IPS-15b (cell line): ENCODE measurements around the gene NUDT8.

Source experiments
- H3K27me3 ChIP-seq: one replicate; pipeline ENCODE4 v1.6.1; 2013; ENCODE audit warnings: low read length; ENCODE audit not compliant: control insufficient read depth, insufficient read depth
- H3K36me3 ChIP-seq: one replicate; pipeline ENCODE4 v1.6.1; 2013; ENCODE audit warnings: low read length; ENCODE audit not compliant: control insufficient read depth, insufficient read depth
- H3K4me1 ChIP-seq: one replicate; pipeline ENCODE4 v1.6.1; 2013; ENCODE audit warnings: mild to moderate bottlenecking, low read length; ENCODE audit not compliant: control insufficient read depth, insufficient read depth
- H3K4me3 ChIP-seq: one replicate; pipeline ENCODE4 v1.5.1; 2013; ENCODE audit warnings: low read depth, low read length
- H3K9ac ChIP-seq: one replicate; pipeline ENCODE4 v1.6.1; 2013; ENCODE audit warnings: low read depth, mild to moderate bottlenecking, low read length
- H3K9me3 ChIP-seq: one replicate; pipeline ENCODE4 v1.6.1; 2013; ENCODE audit warnings: mild to moderate bottlenecking, low read length; ENCODE audit not compliant: control insufficient read depth, insufficient read depth

Gene NUDT8

DNA sequence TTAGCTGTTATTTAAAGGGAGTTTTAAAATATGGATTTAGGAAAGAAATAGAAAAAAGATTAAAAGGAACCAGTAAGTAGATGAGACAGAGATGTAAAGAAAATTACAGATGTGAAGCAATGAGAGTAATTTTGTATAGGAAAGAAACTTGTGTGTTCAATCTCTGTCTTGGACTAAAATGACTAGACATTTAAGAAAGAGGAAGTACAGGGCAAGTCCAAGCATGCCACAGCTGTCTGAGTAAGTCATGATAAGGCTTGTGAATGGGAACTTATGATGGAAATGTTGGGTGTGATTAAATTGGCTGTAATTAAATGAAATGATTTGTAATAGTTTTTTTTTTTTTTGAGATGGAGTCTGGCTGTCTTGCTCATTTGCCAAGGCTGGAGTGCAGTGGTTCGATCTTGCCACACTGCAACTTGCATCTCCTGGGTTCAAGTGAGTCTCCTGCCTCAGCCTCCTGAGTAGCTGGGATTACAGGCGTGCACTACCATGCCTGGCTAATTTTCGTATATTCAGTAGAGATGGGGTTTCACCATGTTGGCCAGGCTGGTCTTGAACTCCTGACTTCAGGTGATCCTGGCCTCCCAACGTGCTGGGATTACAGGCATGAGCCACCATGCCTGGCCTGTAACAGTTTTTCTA is 26.7 kb upstream of the NUDT8 start:
- peaks cover 12% of the 10 kb centered on the region for H3K9me3 ChIP-seq
- no peaks in the 10 kb centered on the region for H3K4me1 ChIP-seq
- no peak overlapping the region for H3K4me3 ChIP-seq
- H3K36me3 ChIP-seq: no peaks in the 10 kb centered on the region
- H3K9ac ChIP-seq: no peak overlapping the region
- no peaks in the 10 kb centered on the region for H3K27me3 ChIP-seq

DNA sequence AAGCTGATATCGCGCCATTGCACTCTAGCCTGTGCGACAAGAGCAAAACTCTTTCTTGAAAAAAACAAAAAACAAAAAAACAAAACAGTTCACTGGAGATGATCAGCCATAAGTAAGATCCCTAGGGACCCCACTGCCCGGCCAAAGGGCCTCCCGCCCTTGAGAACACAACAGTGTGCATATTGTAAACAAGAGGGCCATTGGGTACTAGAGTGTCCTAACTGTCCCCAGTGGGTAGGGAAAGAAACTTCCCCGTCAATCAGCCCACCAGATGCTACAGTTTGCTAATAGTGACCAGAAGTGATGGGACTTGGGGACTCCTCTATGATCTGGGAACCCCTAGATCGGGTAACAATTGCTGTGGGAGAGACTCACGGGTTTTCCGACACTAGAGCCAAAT is 24.5 kb upstream of the NUDT8 start:
- Histone ChIP-seq H3K4me1 (no peaks in the 10 kb centered on the region), H3K4me3 (no peak overlapping the region)

DNA sequence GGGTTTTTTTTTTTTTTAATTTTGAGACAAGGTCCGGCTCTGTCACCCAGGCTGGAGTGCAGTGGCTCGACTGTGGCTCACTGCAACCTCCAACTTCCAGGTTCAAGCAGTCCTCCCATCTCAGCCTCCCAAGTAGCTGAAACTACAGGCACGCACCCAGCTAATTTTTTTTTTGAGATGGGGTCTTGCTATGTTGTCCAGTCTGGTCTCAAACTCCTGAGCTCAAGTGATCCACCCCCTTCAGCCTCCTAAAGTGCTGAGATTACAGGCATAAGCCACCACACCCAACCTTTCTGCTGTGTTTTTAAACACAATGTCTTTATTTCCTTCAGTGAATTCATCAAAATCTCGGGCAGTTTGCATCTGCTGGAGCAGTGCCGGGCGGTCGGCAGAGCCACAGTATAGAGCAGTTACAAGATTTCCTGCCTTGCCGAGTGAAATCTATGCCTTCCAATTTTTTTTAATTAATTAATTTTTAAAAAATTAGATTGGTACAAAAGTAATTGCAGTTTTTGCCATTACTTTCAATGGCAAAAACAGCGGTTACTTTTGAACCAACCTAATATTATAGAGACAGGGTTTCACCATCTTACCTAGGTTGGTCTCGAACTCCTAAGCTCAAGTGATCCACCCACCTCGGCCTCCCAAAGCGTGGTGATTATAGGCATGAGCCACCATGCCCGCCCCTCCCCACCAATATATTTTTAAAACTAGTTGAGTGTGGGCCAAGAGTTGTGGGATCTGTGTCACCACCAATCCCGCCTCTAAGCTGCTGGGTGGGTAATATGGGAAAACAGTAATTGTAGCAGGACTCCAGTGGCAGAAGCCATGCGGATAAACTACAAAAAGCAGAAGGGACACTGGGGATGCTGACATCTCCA is 23.5 kb upstream of the NUDT8 start:
- Histone ChIP-seq H3K27me3 (no peaks in the 10 kb centered on the region), H3K9ac (no peak overlapping the region), H3K36me3 (no peaks in the 10 kb centered on the region), H3K9me3 (peaks cover 12% of the 10 kb centered on the region), H3K4me3 (no peak overlapping the region), H3K4me1 (no peaks in the 10 kb centered on the region)

More for the DNA sequence above, 24.5 kb upstream of the NUDT8 start:
- Histone ChIP-seq H3K9me3 (peaks cover 12% of the 10 kb centered on the region), H3K36me3 (no peaks in the 10 kb centered on the region), H3K27me3 (no peaks in the 10 kb centered on the region), H3K9ac (no peak overlapping the region)

DNA sequence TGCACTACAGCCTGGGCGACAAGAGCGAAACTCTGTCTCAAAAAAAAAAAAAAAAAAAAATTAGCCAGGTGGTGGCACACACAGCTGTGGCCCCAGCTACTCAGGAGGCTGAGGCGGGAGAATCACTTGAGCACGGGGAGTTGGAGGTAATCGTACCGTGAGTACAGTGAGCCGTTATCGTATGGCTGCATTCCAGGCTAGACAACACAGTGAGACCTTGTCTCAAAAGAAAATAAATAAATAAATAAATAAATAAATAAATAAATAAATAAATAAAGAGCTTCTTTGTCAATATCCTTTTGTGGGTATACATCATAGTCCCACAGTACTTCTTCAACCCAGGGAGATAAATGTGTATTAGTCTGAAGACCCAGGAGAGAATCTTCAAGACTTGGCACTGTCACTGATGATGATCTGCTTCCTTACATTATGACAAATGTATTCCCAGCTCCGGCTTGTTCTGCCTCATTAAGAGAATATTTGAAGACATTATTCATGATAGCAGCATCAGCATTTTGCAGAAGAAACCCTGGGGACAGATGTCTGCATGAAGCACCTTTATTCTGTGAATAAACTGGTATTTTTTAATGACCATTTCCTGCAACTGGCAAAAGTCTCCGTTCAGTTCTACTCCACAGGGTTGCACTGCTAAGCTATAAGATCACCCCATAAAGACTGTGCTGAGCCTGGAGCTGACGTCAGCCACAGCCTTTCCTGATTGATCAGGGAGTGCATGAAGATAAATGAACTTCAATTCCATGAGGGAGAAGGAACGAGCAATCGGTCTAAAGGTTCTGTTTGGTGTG is 22.4 kb upstream of the NUDT8 start:
- peaks cover 6% of the 10 kb centered on the region for H3K9me3 ChIP-seq
- no peaks in the 10 kb centered on the region for H3K4me1 ChIP-seq
- no peaks in the 10 kb centered on the region for H3K27me3 ChIP-seq
- no peaks in the 10 kb centered on the region for H3K36me3 ChIP-seq
- H3K4me3 ChIP-seq: no peak overlapping the region
- H3K9ac ChIP-seq: no peak overlapping the region

DNA sequence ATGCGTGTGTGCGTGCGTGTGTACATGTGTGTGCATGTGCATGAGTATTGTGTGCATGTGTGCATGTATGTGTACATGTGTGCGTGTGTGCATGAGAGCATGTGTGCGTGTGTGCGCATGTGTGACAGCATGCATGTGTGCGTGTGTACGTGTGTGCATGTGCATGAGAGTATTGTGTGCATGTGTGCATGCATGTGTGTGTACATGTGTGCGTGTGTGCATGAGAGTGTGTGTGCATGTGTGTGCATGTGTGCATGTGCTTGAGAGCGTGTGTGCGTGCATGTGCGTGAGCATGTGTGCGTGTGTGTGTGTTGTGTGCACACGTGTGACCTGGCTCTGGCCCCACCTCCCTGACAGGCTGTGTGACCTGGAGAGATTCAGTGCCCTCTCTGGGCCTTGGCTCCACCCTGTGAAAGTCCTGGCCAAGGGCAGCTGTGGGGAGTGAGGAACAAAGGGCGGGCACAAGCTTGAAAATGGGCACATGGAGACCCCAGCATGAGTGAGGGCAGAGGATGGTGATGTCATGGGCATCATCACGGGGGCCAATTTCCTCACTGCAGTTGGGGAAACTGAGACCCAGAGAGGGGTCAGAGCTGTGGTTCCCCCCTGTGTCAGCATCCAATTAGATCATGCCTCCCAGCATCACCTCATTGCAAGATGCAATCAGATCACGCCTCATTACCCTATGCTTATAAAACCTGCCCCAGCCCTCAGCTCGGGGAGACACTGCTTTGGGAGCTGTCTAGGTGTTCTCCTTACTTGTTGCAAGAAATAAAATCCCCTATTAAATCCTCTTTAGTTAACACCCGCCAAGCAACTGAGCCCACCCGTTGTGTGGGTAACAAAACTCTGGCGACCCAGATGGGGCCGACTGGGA is 20.1 kb upstream of the NUDT8 start:
- no peak overlapping the region for H3K4me3 ChIP-seq
- no peaks in the 10 kb centered on the region for H3K36me3 ChIP-seq
- no peaks in the 10 kb centered on the region for H3K27me3 ChIP-seq
- no peaks in the 10 kb centered on the region for H3K9me3 ChIP-seq
- H3K4me1 ChIP-seq: no peaks in the 10 kb centered on the region
- no peak overlapping the region for H3K9ac ChIP-seq

DNA sequence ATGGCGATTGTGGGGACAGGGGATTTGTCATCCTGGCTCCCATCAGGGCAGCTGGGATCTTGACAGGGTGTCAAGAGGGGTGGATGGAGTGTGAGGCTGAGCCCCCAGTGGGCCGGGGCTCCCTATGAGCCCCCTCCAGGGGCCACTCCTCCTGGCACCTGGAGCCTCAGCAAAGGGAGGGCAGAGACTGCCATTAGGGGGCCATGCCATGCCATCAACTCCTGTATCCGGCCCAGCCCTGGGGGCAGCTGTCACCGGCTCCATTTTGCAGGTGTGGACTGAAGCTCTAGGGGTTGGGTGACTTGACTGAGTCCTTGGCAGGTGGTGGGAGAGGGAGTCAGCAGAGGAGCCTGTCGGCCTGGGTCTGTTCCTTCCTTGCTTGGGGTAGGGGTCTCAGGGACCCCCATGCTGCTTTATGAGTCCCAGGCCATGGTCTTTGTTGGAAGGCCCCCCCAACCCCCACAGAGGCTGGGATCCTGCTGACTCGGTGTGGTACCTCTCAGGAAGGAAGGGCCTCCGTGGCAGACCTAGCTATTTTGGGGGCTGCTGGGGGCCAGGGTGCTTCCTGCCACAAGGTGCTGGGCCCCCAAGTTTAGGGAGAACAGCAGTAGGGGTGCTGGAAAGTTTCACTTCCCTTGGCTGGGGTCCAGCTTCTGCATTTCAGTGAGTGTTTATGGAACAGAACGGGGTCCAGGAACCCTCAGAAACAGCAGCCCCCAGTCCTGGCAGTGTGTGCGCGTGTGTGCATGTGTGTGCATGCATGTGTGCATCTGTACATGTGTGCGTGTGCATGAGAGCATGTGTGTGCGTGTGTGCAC is 19.3 kb upstream of the NUDT8 start:
- H3K9ac ChIP-seq: no peak overlapping the region
- H3K4me3 ChIP-seq: no peak overlapping the region
- H3K27me3 ChIP-seq: no peaks in the 10 kb centered on the region
- H3K9me3 ChIP-seq: no peaks in the 10 kb centered on the region
- no peaks in the 10 kb centered on the region for H3K4me1 ChIP-seq
- no peaks in the 10 kb centered on the region for H3K36me3 ChIP-seq

DNA sequence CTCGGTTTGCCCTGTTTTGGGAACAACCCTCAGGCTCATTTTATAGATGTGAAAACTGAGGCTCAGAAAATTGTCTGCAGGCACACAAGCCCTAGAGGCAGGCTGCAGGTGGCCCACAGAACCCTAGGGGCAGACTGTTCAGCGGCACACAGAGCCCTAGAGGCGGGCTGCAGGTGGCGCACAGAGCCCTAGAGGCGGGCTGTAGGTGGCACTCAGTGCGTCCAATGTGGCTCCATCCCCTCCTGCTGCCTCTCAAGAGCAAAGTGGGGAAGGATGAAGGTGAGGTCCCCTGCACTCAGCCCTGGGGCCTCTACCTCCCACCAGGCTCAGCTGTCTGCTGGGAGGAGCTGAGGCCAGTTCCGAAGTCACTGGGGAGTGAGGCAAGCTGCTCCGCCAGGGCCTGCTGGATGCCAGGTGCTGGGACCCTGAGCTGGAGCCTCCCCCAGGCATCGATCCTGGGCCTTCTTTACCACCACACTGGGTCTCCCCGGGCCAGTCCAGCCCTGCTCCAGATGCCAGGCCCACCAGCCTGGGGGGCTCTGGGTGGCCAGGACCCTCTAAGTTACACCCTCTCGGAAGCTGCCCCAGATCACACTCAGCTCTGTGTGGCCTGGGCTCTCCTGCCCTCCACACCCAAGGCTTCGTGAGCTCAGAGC is 18.5 kb upstream of the NUDT8 start:
- Histone ChIP-seq H3K27me3 (no peaks in the 10 kb centered on the region), H3K4me1 (no peaks in the 10 kb centered on the region), H3K4me3 (no peak overlapping the region), H3K9me3 (no peaks in the 10 kb centered on the region), H3K36me3 (no peaks in the 10 kb centered on the region), H3K9ac (no peak overlapping the region)

DNA sequence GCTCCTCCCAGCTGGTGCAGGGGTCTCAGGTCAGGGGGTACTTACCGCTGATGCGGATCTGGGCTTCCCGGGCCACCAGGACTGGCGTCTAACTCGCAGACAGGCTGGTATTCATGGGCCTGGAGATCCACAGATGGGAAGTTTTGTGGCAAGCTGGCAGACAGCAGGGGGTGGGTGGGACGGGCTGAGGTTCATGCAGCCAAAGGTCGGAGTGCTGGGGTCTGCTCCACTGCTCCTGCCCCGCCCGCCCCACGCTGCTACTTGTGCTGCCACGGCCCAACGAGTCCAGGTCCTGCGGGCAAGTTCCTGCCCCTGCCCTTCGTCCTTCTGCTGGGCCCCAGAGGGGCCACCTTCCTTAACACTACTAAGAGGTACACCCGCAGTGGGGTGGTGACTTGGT is 17.7 kb upstream of the NUDT8 start:
- no peak overlapping the region for H3K9ac ChIP-seq

DNA sequence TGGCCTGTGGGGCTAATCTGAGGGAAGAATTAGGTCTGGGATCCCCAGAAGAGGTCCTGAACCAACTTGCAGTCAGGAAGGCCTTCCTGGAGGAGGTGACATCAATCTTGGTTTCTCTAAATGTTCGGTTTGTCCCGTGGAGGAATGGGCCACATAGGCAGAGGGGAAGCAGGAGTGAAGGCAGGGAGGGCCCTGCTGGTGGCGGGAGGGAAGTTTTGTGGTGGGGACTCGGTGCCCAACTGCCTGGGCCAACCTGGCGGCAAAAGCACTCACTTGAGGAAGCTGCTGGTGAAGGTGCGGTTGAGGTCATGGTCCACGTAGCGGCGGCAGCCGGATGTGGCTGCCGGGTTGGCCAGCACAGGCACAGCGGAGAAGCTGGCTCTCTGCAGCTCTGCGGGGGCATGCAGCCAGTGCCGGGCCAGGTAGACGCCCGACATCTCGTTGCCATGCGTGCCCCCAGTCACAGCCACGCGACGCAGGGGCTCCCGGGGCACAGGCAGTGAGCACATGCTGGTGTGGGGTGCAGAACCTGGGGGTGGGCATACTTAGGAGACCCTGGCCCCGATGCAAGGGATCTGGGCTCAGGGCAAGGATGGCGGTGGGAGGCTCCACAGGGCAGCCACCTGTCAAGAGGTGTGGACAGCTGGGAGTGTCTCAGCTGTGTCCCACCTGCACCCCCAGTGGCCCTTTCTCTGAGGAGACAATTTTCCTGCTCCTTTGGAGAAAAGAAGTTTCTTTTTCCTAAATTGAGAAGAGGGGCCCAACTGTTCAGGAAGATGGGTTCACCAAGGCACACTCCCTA is 17.0 kb upstream of the NUDT8 start:
- Histone ChIP-seq H3K27me3 (no peaks in the 10 kb centered on the region), H3K9me3 (no peaks in the 10 kb centered on the region), H3K36me3 (no peaks in the 10 kb centered on the region), H3K9ac (no peak overlapping the region), H3K4me3 (no peak overlapping the region), H3K4me1 (no peaks in the 10 kb centered on the region)

More for the DNA sequence above, 17.7 kb upstream of the NUDT8 start:
- Histone ChIP-seq H3K9me3 (no peaks in the 10 kb centered on the region), H3K4me3 (no peak overlapping the region), H3K36me3 (no peaks in the 10 kb centered on the region), H3K4me1 (no peaks in the 10 kb centered on the region), H3K27me3 (no peaks in the 10 kb centered on the region)
